Activated CD4-positive, alpha-beta memory T cell treated with anti-CD3 and anti-CD28 coated beads, Interleukin-2, amount 10 ng/mL, durations not matched to agents 7 days and 5 days (primary cell): ENCODE results near the gene CDC37L1. TPM values are rescaled to one million over a fixed set of nuclear protein-coding genes. Genes with fewer than 3 reads are reported as not detected.

Experiments
- CTCF ChIA-PET: fragments of 350-600 bp; sonication (Branson Sonifier 250); formaldehyde crosslinking; loops from one replicate; lab custom pipeline; 2021; ENCODE audit warnings: antibody characterized with exemption, inconsistent platforms; lab: Charles Lee
- POLR2A ChIA-PET: fragments of 350-600 bp; sonication (Branson Sonifier 250); formaldehyde crosslinking; loops from one replicate; lab custom pipeline; 2021; ENCODE audit warnings: antibody characterized with exemption; lab: Charles Lee
- DNase-seq: peaks from one replicate; pipeline ENCODE4 v3.0.0-alpha.2; 2020
- H3K27ac Mint-ChIP-seq: one replicate; pipeline ENCODE4 v1.8.0; 2021; ENCODE audit warnings: mild to moderate bottlenecking, mixed read lengths
- H3K27me3 Mint-ChIP-seq: one replicate; pipeline ENCODE4 v1.8.0; 2021; ENCODE audit warnings: mixed read lengths
- H3K36me3 Mint-ChIP-seq: one replicate; pipeline ENCODE4 v1.8.0; 2021; ENCODE audit warnings: low read depth, mixed read lengths
- H3K4me1 Mint-ChIP-seq: one replicate; pipeline ENCODE4 v1.8.0; 2021; ENCODE audit warnings: mixed read lengths
- H3K4me3 Mint-ChIP-seq: one replicate; pipeline ENCODE4 v1.8.0; 2021; ENCODE audit warnings: mild to moderate bottlenecking, mixed read lengths
- H3K9me3 Mint-ChIP-seq: one replicate; pipeline ENCODE4 v1.8.0; 2021; ENCODE audit warnings: mixed read lengths
- total RNA-seq, 2 experiments: library from RNA; stranded (reverse); gene quantifications; one replicate each; pipeline ENCODE4 v1.2.3, GENCODE V29; 2021

Gene CDC37L1
- total RNA-seq, 2 experiments from 2014 or later: 11.9 to 12.0 TPM

- Mint-ChIP-seq H3K4me3 (no peak overlapping the region), H3K27me3 (no peaks in the 10 kb centered on the region), H3K9me3 (no peaks in the 10 kb centered on the region), H3K4me1 (peaks cover 2% of the 10 kb centered on the region), H3K36me3 (peaks cover 49% of the 10 kb centered on the region), H3K27ac (no peak overlapping the region)
- no peak for DNase-seq
- ChIA-PET CTCF (no interaction called here), POLR2A (no interaction called here)
These were observed 20.7 kb downstream of the CDC37L1 start for GRCh38 chr9:4700091-4700490.

GRCh38 chr9:4700932-4701331 is 21.6 kb downstream of the CDC37L1 start:
- CTCF ChIA-PET: no interaction called here
- Mint-ChIP-seq H3K27ac (no peak overlapping the region), H3K27me3 (no peaks in the 10 kb centered on the region), H3K4me3 (no peak overlapping the region), H3K36me3 (peaks cover 51% of the 10 kb centered on the region), H3K9me3 (no peaks in the 10 kb centered on the region), H3K4me1 (peaks cover 2% of the 10 kb centered on the region)
- DNase-seq: no peak
- POLR2A ChIA-PET: no interaction called here

GRCh38 chr9:4701526-4701925 is 22.2 kb downstream of the CDC37L1 start:
- Mint-ChIP-seq H3K4me3 (no peak overlapping the region), H3K27me3 (no peaks in the 10 kb centered on the region), H3K36me3 (peaks cover 56% of the 10 kb centered on the region), H3K27ac (no peak overlapping the region), H3K9me3 (no peaks in the 10 kb centered on the region), H3K4me1 (no peaks in the 10 kb centered on the region)
- no peak for DNase-seq
- ChIA-PET CTCF (no interaction called here), POLR2A (no interaction called here)

GRCh38 chr9:4704129-4704528 is 24.8 kb downstream of the CDC37L1 start:
- no peak overlapping the region for H3K4me3 Mint-ChIP-seq
- H3K27me3 Mint-ChIP-seq: no peaks in the 10 kb centered on the region
- DNase-seq: no peak
- peaks cover 8% of the 10 kb centered on the region for H3K4me1 Mint-ChIP-seq
- ChIA-PET POLR2A (interaction anchor here (1.4 kb wide), 1 partner anchor 89 kb away, joined by 3 read pairs; no protein-coding TSS in a partner anchor), CTCF (no interaction called here)
- peaks cover 62% of the 10 kb centered on the region for H3K36me3 Mint-ChIP-seq
- H3K27ac Mint-ChIP-seq: no peak overlapping the region
- H3K9me3 Mint-ChIP-seq: no peaks in the 10 kb centered on the region

- Mint-ChIP-seq H3K27ac (no peak overlapping the region), H3K4me1 (peaks cover 8% of the 10 kb centered on the region), H3K36me3 (peaks cover 60% of the 10 kb centered on the region), H3K4me3 (no peak overlapping the region), H3K27me3 (no peaks in the 10 kb centered on the region), H3K9me3 (no peaks in the 10 kb centered on the region)
- DNase-seq: no peak
- ChIA-PET CTCF (no interaction called here), POLR2A (interaction anchor here (1.0 kb wide), 1 partner anchor 45 kb away, joined by 3 read pairs; no protein-coding TSS in a partner anchor)
These were observed 26.7 kb downstream of the CDC37L1 start for GRCh38 chr9:4706021-4706420.

GRCh38 chr9:4706971-4707622 is 27.7 kb downstream of the CDC37L1 start:
- H3K27ac Mint-ChIP-seq: no peak overlapping the region
- DNase-seq: no peak
- ChIA-PET POLR2A (interaction anchor here (1.0 kb wide), 1 partner anchor 46 kb away, joined by 3 read pairs; no protein-coding TSS in a partner anchor), CTCF (interaction anchor here (1.0 kb wide), 1 partner anchor 43 kb away, joined by 3 read pairs; no protein-coding TSS in a partner anchor)
- no peaks in the 10 kb centered on the region for H3K27me3 Mint-ChIP-seq
- H3K4me1 Mint-ChIP-seq: peaks cover 8% of the 10 kb centered on the region
- H3K9me3 Mint-ChIP-seq: no peaks in the 10 kb centered on the region
- H3K4me3 Mint-ChIP-seq: no peak overlapping the region
- peaks cover 60% of the 10 kb centered on the region for H3K36me3 Mint-ChIP-seq

GRCh38 chr9:4709380-4709779 is 30.0 kb downstream of the CDC37L1 start:
- Mint-ChIP-seq H3K36me3 (peaks cover 54% of the 10 kb centered on the region), H3K9me3 (peaks cover 4% of the 10 kb centered on the region), H3K4me3 (no peak overlapping the region), H3K27me3 (no peaks in the 10 kb centered on the region), H3K27ac (no peak overlapping the region), H3K4me1 (peaks cover 8% of the 10 kb centered on the region)
- DNase-seq: no peak
- CTCF ChIA-PET: interaction anchor here (0.5 kb wide), 1 partner anchor 27 kb away, joined by 4 read pairs; no protein-coding TSS in a partner anchor
- POLR2A ChIA-PET: interaction anchor here (0.9 kb wide), 1 partner anchor 31 kb away, joined by 6 read pairs; the partner anchor contains the start of gene AK3

- H3K4me1 Mint-ChIP-seq: no peaks in the 10 kb centered on the region
- H3K27ac Mint-ChIP-seq: no peak overlapping the region
- DNase-seq: no peak
- no peaks in the 10 kb centered on the region for H3K27me3 Mint-ChIP-seq
- POLR2A ChIA-PET: no interaction called here
- CTCF ChIA-PET: no interaction called here
- no peak overlapping the region for H3K4me3 Mint-ChIP-seq
- H3K36me3 Mint-ChIP-seq: peaks cover 69% of the 10 kb centered on the region
- H3K9me3 Mint-ChIP-seq: peaks cover 4% of the 10 kb centered on the region
These were observed 34.5 kb downstream of the CDC37L1 start for GRCh38 chr9:4713849-4714248.

- H3K4me3 Mint-ChIP-seq: no peak overlapping the region
- H3K27me3 Mint-ChIP-seq: no peaks in the 10 kb centered on the region
- no peak overlapping the region for H3K27ac Mint-ChIP-seq
- no peak for DNase-seq
- H3K36me3 Mint-ChIP-seq: peaks cover 68% of the 10 kb centered on the region
- ChIA-PET CTCF (interaction anchor here (0.7 to 1.0 kb wide), 2 partner anchors 12 to 519 kb away, joined by 3 to 6 read pairs; no protein-coding TSS in a partner anchor), POLR2A (no interaction called here)
- H3K9me3 Mint-ChIP-seq: peaks cover 4% of the 10 kb centered on the region
- H3K4me1 Mint-ChIP-seq: no peaks in the 10 kb centered on the region
These were observed 35.1 kb downstream of the CDC37L1 start for GRCh38 chr9:4714266-4715016.

GRCh38 chr9:4716163-4716562 is 36.8 kb downstream of the CDC37L1 start:
- Mint-ChIP-seq H3K4me1 (no peaks in the 10 kb centered on the region), H3K36me3 (peaks cover 65% of the 10 kb centered on the region), H3K27me3 (no peaks in the 10 kb centered on the region), H3K4me3 (no peak overlapping the region), H3K27ac (no peak overlapping the region), H3K9me3 (peaks cover 4% of the 10 kb centered on the region)
- POLR2A ChIA-PET: interaction anchor here (0.8 to 1.6 kb wide), 2 partner anchors 19 to 25 kb away, joined by 3 to 8 read pairs; partner anchors contain the start of gene AK3
- DNase-seq: no peak
- CTCF ChIA-PET: interaction anchor here (1.1 kb wide), 1 partner anchor 34 kb away, joined by 4 read pairs; no protein-coding TSS in a partner anchor

GRCh38 chr9:4717815-4718214 is 38.4 kb downstream of the CDC37L1 start:
- no peaks in the 10 kb centered on the region for H3K4me1 Mint-ChIP-seq
- H3K4me3 Mint-ChIP-seq: no peak overlapping the region
- peaks cover 4% of the 10 kb centered on the region for H3K9me3 Mint-ChIP-seq
- no peak for DNase-seq
- no peaks in the 10 kb centered on the region for H3K27me3 Mint-ChIP-seq
- ChIA-PET CTCF (no interaction called here), POLR2A (no interaction called here)
- H3K27ac Mint-ChIP-seq: no peak overlapping the region
- peaks cover 67% of the 10 kb centered on the region for H3K36me3 Mint-ChIP-seq

GRCh38 chr9:4718911-4719310 is 39.5 kb downstream of the CDC37L1 start:
- no peak overlapping the region for H3K27ac Mint-ChIP-seq
- peaks cover 61% of the 10 kb centered on the region for H3K36me3 Mint-ChIP-seq
- H3K4me1 Mint-ChIP-seq: no peaks in the 10 kb centered on the region
- POLR2A ChIA-PET: no interaction called here
- CTCF ChIA-PET: no interaction called here
- DNase-seq: no peak
- peaks cover 2% of the 10 kb centered on the region for H3K9me3 Mint-ChIP-seq
- H3K27me3 Mint-ChIP-seq: no peaks in the 10 kb centered on the region
- H3K4me3 Mint-ChIP-seq: no peak overlapping the region

- Mint-ChIP-seq H3K4me3 (no peak overlapping the region), H3K27ac (no peak overlapping the region), H3K36me3 (peaks cover 52% of the 10 kb centered on the region), H3K9me3 (no peaks in the 10 kb centered on the region), H3K27me3 (no peaks in the 10 kb centered on the region), H3K4me1 (peaks cover 15% of the 10 kb centered on the region)
- POLR2A ChIA-PET: no interaction called here
- CTCF ChIA-PET: no interaction called here
- no peak for DNase-seq
These were observed 42.4 kb downstream of the CDC37L1 start for GRCh38 chr9:4721736-4722135.
